A549 (cell line): ENCODE results near the gene SLC13A2. TPM values are rescaled to one million over a fixed set of nuclear protein-coding genes. Genes with fewer than 3 reads are reported as not detected.

Source experiments
- ATAC-seq, 2 experiments: fragments of 200-7000 bp in 1 of 2; fragments of >200 bp in 1 of 2; cut with Nextera tagmentation in 1 of 2; cut with Tn5 transposase in 1 of 2; 3 replicates each; pipeline versions ENCODE4 v1.8.0 to v1.9.1; 2018 to 2020; ENCODE audit warnings: mild to moderate bottlenecking in 1 of 2, moderate library complexity in 1 of 2
- CTCF ChIA-PET: fragments of 300-600 bp; sonication (Branson Sonifier 250); formaldehyde crosslinking; extraction: SDS; loops from one replicate; lab custom pipeline; 2021; ENCODE audit warnings: antibody characterized with exemption, inconsistent platforms; lab: Yijun Ruan, JAX
- POLR2A ChIA-PET: fragments of 350-600 bp; formaldehyde crosslinking; extraction: SDS; loops from one replicate; lab custom pipeline; 2021; ENCODE audit warnings: antibody characterized with exemption, inconsistent platforms; lab: Yijun Ruan, JAX
- DNase-seq, 2 experiments: peaks; one replicate each; pipeline versions ENCODE4 v3.0.0 to v3.0.0-alpha.2; 2011 to 2016; ENCODE audit warnings: low read depth in 1 of 2, low spot score in 1 of 2
- FAIRE-seq: peaks from 2 replicates; lab custom pipeline; 2011; peaks lifted over from hg19 to GRCh38; lab: Jason Lieb, UNC
- H3K27ac ChIP-seq, 2 experiments: fragments of >200 bp; sonication (Bioruptor Twin); formaldehyde crosslinking; 3 replicates each; pipeline ENCODE4 v1.5.1; 2016 to 2017
- H3K4me1 ChIP-seq: fragments of >200 bp; sonication (Bioruptor Twin); formaldehyde crosslinking; 3 replicates; pipeline ENCODE4 v1.6.1; 2016
- H3K4me2 ChIP-seq: fragments of >200 bp; sonication (Bioruptor Twin); formaldehyde crosslinking; 3 replicates; pipeline ENCODE4 v1.6.1; 2016
- H3K4me3 ChIP-seq: fragments of >200 bp; sonication (Bioruptor Twin); formaldehyde crosslinking; 3 replicates; pipeline ENCODE4 v1.5.1; 2016
- H3K9me3 ChIP-seq: fragments of >200 bp; sonication (Bioruptor Twin); formaldehyde crosslinking; 3 replicates; pipeline ENCODE4 v1.6.1; 2016
- CBX2 ChIP-seq: fragments of 200-600 bp; sonication (generic); IDR thresholded peaks from 2 replicates; pipeline ENCODE4 v1.6.1; 2016; ENCODE audit warnings: low read depth, mild to moderate bottlenecking, borderline replicate concordance
- CBX8 ChIP-seq: fragments of 200-600 bp; sonication (generic); IDR thresholded peaks from 2 replicates; pipeline ENCODE4 v1.6.1; 2016
- EHF ChIP-seq: fragments of 250-450 bp; sonication (Bioruptor Pico); IDR thresholded peaks from 2 replicates; pipeline ENCODE4 v1.5.0; 2020; ENCODE audit warnings: mild to moderate bottlenecking
- EHMT2 ChIP-seq: fragments of 200-600 bp; sonication (generic); IDR thresholded peaks from 2 replicates; pipeline ENCODE4 v1.6.1; 2016; ENCODE audit warnings: antibody characterized with exemption, low read depth, mild to moderate bottlenecking, moderate library complexity
- FOXS1 ChIP-seq: fragments of 250-450 bp; sonication (Bioruptor Pico); IDR thresholded peaks from 2 replicates; pipeline ENCODE4 v1.5.0; 2020; ENCODE audit warnings: mild to moderate bottlenecking, moderate library complexity
- GATA3 ChIP-seq: IDR thresholded peaks from 2 replicates; pipeline ENCODE4 v1.6.1; 2012; ENCODE audit warnings: borderline replicate concordance
- HOXA7 ChIP-seq: fragments of 250-450 bp; sonication (Bioruptor Pico); IDR thresholded peaks from 2 replicates; pipeline ENCODE4 v1.5.0; 2020; ENCODE audit warnings: mild to moderate bottlenecking, moderate library complexity
- HOXB13 ChIP-seq: fragments of 250-450 bp; sonication (Bioruptor Pico); IDR thresholded peaks from 2 replicates; pipeline ENCODE4 v1.5.0; 2020; ENCODE audit warnings: low read depth, mild to moderate bottlenecking, moderate library complexity
- JUN ChIP-seq, 2 experiments: fragments of >200 bp; sonication (Bioruptor Twin); formaldehyde crosslinking; IDR thresholded peaks; 2 replicates in 1 of 2; 3 replicates in 1 of 2; pipeline ENCODE4 v1.6.1; 2016 to 2017
- JUNB ChIP-seq: fragments of >200 bp; sonication (Bioruptor Twin); formaldehyde crosslinking; IDR thresholded peaks from 2 replicates; pipeline ENCODE4 v1.6.1; 2016
- MAZ ChIP-seq: fragments of 150-350 bp; IDR thresholded peaks from 2 replicates; pipeline ENCODE4 v1.6.1; 2014; ENCODE audit warnings: antibody characterized with exemption, low read depth, low read length, borderline replicate concordance
- PHF8 ChIP-seq: fragments of 200-600 bp; sonication (generic); IDR thresholded peaks from 2 replicates; pipeline ENCODE4 v1.6.1; 2016; ENCODE audit warnings: low read depth, mild to moderate bottlenecking, antibody characterized with exemption, moderate library complexity, borderline replicate concordance
- POLR2AphosphoS2 ChIP-seq: conservative IDR thresholded peaks from 2 replicates; pipeline ENCODE4 v1.6.1; 2012; ENCODE audit warnings: low read length, improper control_type of control experiment, inconsistent platforms
- RCOR1 ChIP-seq: fragments of 150-350 bp; IDR thresholded peaks from 2 replicates; pipeline ENCODE4 v1.6.1; 2014; ENCODE audit warnings: antibody characterized with exemption, low read length, low read depth
- RNF2 ChIP-seq: fragments of 200-600 bp; sonication (generic); IDR thresholded peaks from 2 replicates; pipeline ENCODE4 v1.6.1; 2016; ENCODE audit warnings: low read depth, mild to moderate bottlenecking, antibody characterized with exemption, moderate library complexity, borderline replicate concordance
- SREBF2 ChIP-seq: fragments of 450-650 bp; IDR thresholded peaks from 2 replicates; pipeline ENCODE4 v1.6.1; 2014; ENCODE audit warnings: mild to moderate bottlenecking, moderate library complexity
- ZNF302 ChIP-seq: fragments of 250-450 bp; sonication (Bioruptor Pico); IDR thresholded peaks from 2 replicates; pipeline ENCODE4 v1.9.0; 2021; ENCODE audit warnings: inconsistent platforms, mild to moderate bottlenecking, moderate library complexity
- ZSCAN20 ChIP-seq: fragments of 250-450 bp; sonication (Bioruptor Pico); IDR thresholded peaks from 2 replicates; pipeline ENCODE4 v1.8.0; 2022; ENCODE audit warnings: mild to moderate bottlenecking, moderate library complexity
- whole genome bisulfite sequencing: methylation state at CpG from one replicate; pipeline ENCODE4 v1.1.6; 2017; ENCODE audit errors: missing lambda C conversion rate; 5-methylcytosine and 5-hydroxymethylcytosine counted together
- polyA plus RNA-seq, 4 experiments: library from polyadenylated mRNA; depleted of rRNA in 3 of 4; stranded (reverse); fragments of >200 nt; fragmentation: RNase III in 1 of 4; extraction: RNeasy Plus Mini Kit Qiagen cat#74134 plus additional on column Dnase treatment in 1 of 4; gene quantifications; 2 replicates in 3 of 4; 3 replicates in 1 of 4; pipeline ENCODE4 v1.2.3, GENCODE V29; 2011 to 2017
- TF ChIP-seq, protein P1 (sequence below): IDR thresholded peaks from 2 replicates; pipeline ENCODE4 v1.6.1; 2012
- TF ChIP-seq, protein P2 (sequence below): IDR thresholded peaks from 2 replicates; pipeline ENCODE4 v1.6.1; 2012; ENCODE audit warnings: low read depth, borderline replicate concordance
- TF ChIP-seq, protein P3 (sequence below): fragments of >200 bp; sonication (Bioruptor Twin); formaldehyde crosslinking; IDR thresholded peaks from 2 replicates; pipeline ENCODE4 v1.6.1; 2016
- TF ChIP-seq, protein P4 (sequence below): fragments of >200 bp; sonication (Bioruptor Twin); formaldehyde crosslinking; IDR thresholded peaks from 3 replicates; pipeline ENCODE4 v1.6.1; 2016
- TF ChIP-seq, protein P5 (sequence below): fragments of >200 bp; sonication (Bioruptor Twin); formaldehyde crosslinking; IDR thresholded peaks from 3 replicates; pipeline ENCODE4 v1.5.1; 2016
- TF ChIP-seq, protein P6 (sequence below): fragments of 250-450 bp; sonication (Bioruptor Pico); IDR thresholded peaks from 2 replicates; pipeline ENCODE4 v1.5.0; 2021; ENCODE audit warnings: mild to moderate bottlenecking, moderate library complexity, borderline replicate concordance

Gene SLC13A2
- polyA plus RNA-seq, 2 of the 4 experiments (the other 2 are of a cell fraction) = 0.06 TPM; not detected in 1

DNA sequence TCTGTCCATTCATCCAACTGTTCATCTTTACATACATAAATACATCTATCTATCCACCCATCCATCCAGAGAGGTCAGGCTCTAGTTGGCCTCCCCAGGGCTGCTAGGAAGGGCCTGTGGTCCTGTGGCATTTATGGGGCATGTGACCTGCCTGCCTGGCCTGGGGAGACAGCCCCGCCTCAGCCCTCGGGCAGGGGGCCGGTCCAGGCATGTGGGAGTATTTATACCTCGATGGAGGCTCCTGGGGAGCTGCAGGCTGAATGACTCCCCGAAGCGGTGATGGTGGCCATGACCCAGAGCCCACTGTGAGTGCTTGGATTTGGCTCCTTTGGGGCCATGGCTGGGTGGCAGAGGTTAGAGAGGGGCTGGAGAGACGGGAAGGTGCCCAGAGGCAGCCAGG lies 40.0 kb downstream of the SLC13A2 start:
- ChIA-PET CTCF (interaction anchor here (0.7 to 13.4 kb wide), 3 partner anchors 10 to 27 kb away, joined by 3 to 153 read pairs (median 5); no protein-coding TSS in a partner anchor), POLR2A (no interaction called here)
- no peak for TF ChIP-seq RCOR1
- TF ChIP-seq, protein P1, sequence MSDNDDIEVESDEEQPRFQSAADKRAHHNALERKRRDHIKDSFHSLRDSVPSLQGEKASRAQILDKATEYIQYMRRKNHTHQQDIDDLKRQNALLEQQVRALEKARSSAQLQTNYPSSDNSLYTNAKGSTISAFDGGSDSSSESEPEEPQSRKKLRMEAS = no peak
- TF ChIP-seq, protein P2, sequence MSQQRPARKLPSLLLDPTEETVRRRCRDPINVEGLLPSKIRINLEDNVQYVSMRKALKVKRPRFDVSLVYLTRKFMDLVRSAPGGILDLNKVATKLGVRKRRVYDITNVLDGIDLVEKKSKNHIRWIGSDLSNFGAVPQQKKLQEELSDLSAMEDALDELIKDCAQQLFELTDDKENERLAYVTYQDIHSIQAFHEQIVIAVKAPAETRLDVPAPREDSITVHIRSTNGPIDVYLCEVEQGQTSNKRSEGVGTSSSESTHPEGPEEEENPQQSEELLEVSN = no peak
- TF ChIP-seq, protein P3, sequence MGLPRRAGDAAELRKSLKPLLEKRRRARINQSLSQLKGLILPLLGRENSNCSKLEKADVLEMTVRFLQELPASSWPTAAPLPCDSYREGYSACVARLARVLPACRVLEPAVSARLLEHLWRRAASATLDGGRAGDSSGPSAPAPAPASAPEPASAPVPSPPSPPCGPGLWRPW = no peak
- TF ChIP-seq FOXS1 (CRISPR knock-in tag) = no peak
- no peak for TF ChIP-seq HOXB13 (CRISPR knock-in tag)
- TF ChIP-seq SREBF2 = no peak
- TF ChIP-seq JUNB = no peak
- TF ChIP-seq PHF8 = no peak
- no peak for TF ChIP-seq POLR2AphosphoS2
- no peak for TF ChIP-seq RNF2
- TF ChIP-seq MAZ = no peak
- TF ChIP-seq, protein P4, sequence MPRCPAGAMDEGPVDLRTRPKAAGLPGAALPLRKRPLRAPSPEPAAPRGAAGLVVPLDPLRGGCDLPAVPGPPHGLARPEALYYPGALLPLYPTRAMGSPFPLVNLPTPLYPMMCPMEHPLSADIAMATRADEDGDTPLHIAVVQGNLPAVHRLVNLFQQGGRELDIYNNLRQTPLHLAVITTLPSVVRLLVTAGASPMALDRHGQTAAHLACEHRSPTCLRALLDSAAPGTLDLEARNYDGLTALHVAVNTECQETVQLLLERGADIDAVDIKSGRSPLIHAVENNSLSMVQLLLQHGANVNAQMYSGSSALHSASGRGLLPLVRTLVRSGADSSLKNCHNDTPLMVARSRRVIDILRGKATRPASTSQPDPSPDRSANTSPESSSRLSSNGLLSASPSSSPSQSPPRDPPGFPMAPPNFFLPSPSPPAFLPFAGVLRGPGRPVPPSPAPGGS = no peak
- TF ChIP-seq JUN (IDR thresholded peaks at IDR 0.05) = no peak
- no peak for DNase-seq
- no peak overlapping the region for H3K27ac ChIP-seq
- H3K4me2 ChIP-seq = no peak overlapping the region
- H3K4me1 ChIP-seq = no peaks in the 10 kb centered on the region
- no peak for FAIRE-seq
- ATAC-seq = no peak
- no peak overlapping the region for H3K4me3 ChIP-seq
- H3K9me3 ChIP-seq = peaks cover 7% of the 10 kb centered on the region; the same call in 2 of the 3 replicates
- 52% methylated on average over 6 of the region's 7 CpGs for WGBS

DNA sequence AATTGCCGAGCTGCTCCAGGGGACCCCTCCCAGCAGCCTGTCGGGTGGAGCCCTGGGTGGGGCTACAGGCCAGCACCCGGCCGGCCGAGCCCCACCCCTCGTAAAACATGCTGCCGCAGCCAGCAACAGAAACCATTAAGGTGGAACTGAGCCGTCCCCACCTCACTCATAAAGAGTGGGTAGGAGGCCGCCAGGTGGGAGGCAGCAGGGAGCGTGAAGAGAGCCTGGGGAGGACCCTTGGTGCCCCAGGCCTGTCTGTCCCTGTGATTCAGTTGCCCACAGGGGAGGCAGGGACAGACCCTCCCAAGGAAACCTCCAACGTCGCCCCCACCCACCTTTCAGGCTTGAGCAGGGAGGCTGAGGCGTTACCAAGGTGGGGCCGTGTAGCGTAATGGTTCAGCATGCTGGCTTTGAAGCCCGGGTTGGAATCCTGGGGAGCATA lies 41.1 kb downstream of the SLC13A2 start:
- Histone ChIP-seq H3K9me3 (peaks cover 7% of the 10 kb centered on the region; the same call in 2 of the 3 replicates), H3K4me3 (no peak overlapping the region), H3K27ac (no peak overlapping the region), H3K4me2 (no peak overlapping the region), H3K4me1 (no peaks in the 10 kb centered on the region)
- no peak for FAIRE-seq
- ChIA-PET CTCF (interaction anchor here (0.7 to 13.4 kb wide), 3 partner anchors 15 to 26 kb away, joined by 3 to 153 read pairs (median 3); no protein-coding TSS in a partner anchor), POLR2A (no interaction called here)
- DNase-seq = no peak
- WGBS = 38% methylated on average over 11 of the region's 16 CpGs
- ATAC-seq = no peak
- TF ChIP-seq GATA3 (no peak), CBX2 (no peak), RNF2 (no peak), EHF (CRISPR knock-in tag) (no peak), CBX8 (no peak), ZNF302 (CRISPR knock-in tag) (no peak), JUN (IDR thresholded peaks at IDR 0.05) (no peak), HOXA7 (CRISPR knock-in tag) (no peak), ZSCAN20 (CRISPR knock-in tag) (no peak), EHMT2 (no peak), POLR2AphosphoS2 (no peak)
- TF ChIP-seq, protein P5, sequence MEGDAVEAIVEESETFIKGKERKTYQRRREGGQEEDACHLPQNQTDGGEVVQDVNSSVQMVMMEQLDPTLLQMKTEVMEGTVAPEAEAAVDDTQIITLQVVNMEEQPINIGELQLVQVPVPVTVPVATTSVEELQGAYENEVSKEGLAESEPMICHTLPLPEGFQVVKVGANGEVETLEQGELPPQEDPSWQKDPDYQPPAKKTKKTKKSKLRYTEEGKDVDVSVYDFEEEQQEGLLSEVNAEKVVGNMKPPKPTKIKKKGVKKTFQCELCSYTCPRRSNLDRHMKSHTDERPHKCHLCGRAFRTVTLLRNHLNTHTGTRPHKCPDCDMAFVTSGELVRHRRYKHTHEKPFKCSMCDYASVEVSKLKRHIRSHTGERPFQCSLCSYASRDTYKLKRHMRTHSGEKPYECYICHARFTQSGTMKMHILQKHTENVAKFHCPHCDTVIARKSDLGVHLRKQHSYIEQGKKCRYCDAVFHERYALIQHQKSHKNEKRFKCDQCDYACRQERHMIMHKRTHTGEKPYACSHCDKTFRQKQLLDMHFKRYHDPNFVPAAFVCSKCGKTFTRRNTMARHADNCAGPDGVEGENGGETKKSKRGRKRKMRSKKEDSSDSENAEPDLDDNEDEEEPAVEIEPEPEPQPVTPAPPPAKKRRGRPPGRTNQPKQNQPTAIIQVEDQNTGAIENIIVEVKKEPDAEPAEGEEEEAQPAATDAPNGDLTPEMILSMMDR = no peak
- TF ChIP-seq, protein P6, sequence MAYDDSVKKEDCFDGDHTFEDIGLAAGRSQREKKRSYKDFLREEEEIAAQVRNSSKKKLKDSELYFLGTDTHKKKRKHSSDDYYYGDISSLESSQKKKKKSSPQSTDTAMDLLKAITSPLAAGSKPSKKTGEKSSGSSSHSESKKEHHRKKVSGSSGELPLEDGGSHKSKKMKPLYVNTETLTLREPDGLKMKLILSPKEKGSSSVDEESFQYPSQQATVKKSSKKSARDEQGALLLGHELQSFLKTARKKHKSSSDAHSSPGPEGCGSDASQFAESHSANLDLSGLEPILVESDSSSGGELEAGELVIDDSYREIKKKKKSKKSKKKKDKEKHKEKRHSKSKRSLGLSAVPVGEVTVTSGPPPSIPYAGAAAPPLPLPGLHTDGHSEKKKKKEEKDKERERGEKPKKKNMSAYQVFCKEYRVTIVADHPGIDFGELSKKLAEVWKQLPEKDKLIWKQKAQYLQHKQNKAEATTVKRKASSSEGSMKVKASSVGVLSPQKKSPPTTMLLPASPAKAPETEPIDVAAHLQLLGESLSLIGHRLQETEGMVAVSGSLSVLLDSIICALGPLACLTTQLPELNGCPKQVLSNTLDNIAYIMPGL (CRISPR knock-in tag) = no peak
- TF ChIP-seq, protein P1 = no peak
